Astrocyte (in vitro differentiated cells and primary cell): Measurements from ENCODE around the gene GPC5.

ENCODE experiments used
- EZH2 ChIP-seq: IDR thresholded peaks from 2 replicates; pipeline ENCODE4 v1.6.1; 2012; ENCODE audit warnings: mild to moderate bottlenecking, low read length, inconsistent platforms; ENCODE audit not compliant: insufficient read depth
- TF ChIP-seq, protein P1 (sequence below): IDR thresholded peaks from 2 replicates; pipeline ENCODE4 v1.5.1; 2011; ENCODE audit warnings: low read depth, mild to moderate bottlenecking, inconsistent platforms, low read length, moderate library complexity; ENCODE audit not compliant: insufficient read depth

DNA sequence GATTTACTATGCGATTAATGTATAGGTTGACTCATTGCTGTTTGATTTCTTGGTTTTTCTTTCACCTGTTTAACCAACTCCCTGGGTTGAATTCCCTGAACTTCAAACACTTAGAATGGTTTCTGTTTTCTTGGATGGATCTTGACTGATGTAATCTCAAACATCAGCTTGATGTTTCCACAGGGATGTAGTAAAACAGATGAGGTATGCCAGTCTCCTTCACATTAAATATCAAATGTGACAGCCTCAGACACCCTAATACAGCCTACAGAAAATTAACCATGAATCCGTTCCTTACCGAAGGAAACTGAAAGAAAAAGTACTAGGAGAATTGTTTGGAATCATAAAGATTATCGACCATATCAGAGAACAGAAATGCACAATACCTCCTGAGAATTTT lies 631.2 kb downstream of the GPC5 start:
- TF ChIP-seq, protein P1, sequence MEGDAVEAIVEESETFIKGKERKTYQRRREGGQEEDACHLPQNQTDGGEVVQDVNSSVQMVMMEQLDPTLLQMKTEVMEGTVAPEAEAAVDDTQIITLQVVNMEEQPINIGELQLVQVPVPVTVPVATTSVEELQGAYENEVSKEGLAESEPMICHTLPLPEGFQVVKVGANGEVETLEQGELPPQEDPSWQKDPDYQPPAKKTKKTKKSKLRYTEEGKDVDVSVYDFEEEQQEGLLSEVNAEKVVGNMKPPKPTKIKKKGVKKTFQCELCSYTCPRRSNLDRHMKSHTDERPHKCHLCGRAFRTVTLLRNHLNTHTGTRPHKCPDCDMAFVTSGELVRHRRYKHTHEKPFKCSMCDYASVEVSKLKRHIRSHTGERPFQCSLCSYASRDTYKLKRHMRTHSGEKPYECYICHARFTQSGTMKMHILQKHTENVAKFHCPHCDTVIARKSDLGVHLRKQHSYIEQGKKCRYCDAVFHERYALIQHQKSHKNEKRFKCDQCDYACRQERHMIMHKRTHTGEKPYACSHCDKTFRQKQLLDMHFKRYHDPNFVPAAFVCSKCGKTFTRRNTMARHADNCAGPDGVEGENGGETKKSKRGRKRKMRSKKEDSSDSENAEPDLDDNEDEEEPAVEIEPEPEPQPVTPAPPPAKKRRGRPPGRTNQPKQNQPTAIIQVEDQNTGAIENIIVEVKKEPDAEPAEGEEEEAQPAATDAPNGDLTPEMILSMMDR = no peak
- TF ChIP-seq EZH2 = no peak
